Upper lobe of left lung (tissue), 6 donors: Measurements from ENCODE around the gene RASAL1. TPM values are rescaled to one million over a fixed set of nuclear protein-coding genes. Genes with fewer than 3 reads are reported as not detected.

ENCODE experiments used
- ATAC-seq, 2 donors: fragments of 200-7000 bp; cut with Tn5 transposase; one replicate each; pipeline ENCODE4 v1.9.1; 2022; ENCODE audit warnings: mild to moderate bottlenecking in 2 of 2, moderate library complexity in 2 of 2; ENCODE audit not compliant: low FRiP score in 2 of 2
- DNase-seq, 2 donors: peaks; one replicate each; pipeline ENCODE4 v3.0.0-alpha.2; 2019 to 2020
- H3K27ac ChIP-seq, 4 donors: fragments of 200-600 bp; sonication (generic); one replicate each; pipeline ENCODE4 v1.5.1; 2016 to 2019
- H3K27me3 ChIP-seq, 4 donors: fragments of 200-600 bp; sonication (generic); one replicate each; pipeline ENCODE4 v1.5.1; 2017 to 2019
- H3K36me3 ChIP-seq, 4 donors: fragments of 200-600 bp; sonication (generic); one replicate each; pipeline ENCODE4 v1.5.1; 2016 to 2019
- H3K4me1 ChIP-seq, 4 donors: fragments of 200-600 bp; sonication (generic); one replicate each; pipeline ENCODE4 v1.5.1; 2018 to 2019
- H3K4me3 ChIP-seq, 4 donors: fragments of 200-600 bp; sonication (generic); one replicate each; pipeline ENCODE4 v1.5.1; 2017 to 2019; ENCODE audit warnings: mild to moderate bottlenecking in 2 of 4, moderate library complexity in 1 of 4
- H3K9me3 ChIP-seq, 4 donors: fragments of 200-600 bp; sonication (generic); one replicate each; pipeline ENCODE4 v1.5.1; 2018 to 2019
- CTCF ChIP-seq, 6 experiments: fragments of 450-650 bp in 4 of 6; fragments of 200-600 bp in 2 of 6; sonication (generic) in 2 of 6; IDR thresholded peaks; one replicate each; pipeline ENCODE4 v1.5.1; 2016 to 2019; ENCODE audit warnings: antibody characterized with exemption in 6 of 6
- EP300 ChIP-seq, 4 donors: sonication (generic); formaldehyde crosslinking; IDR thresholded peaks; one replicate each; pipeline ENCODE4 v1.5.1; 2017; ENCODE audit warnings: antibody characterized with exemption in 4 of 4, control low read depth in 2 of 4
- POLR2A ChIP-seq, 4 donors: fragments of 450-650 bp; IDR thresholded peaks; one replicate each; pipeline ENCODE4 v1.5.1; 2016 to 2017; ENCODE audit warnings: antibody characterized with exemption in 4 of 4, mild to moderate bottlenecking in 2 of 4
- POLR2AphosphoS5 ChIP-seq, 2 donors: sonication (generic); formaldehyde crosslinking; IDR thresholded peaks; one replicate each; pipeline ENCODE4 v1.5.1; 2017; ENCODE audit warnings: antibody characterized with exemption in 2 of 2
- WGBS, 2 donors: methylation state at CpG; one replicate each; pipeline ENCODE4 v1.1.5; 2017 to 2018; 5-methylcytosine and 5-hydroxymethylcytosine counted together
- total RNA-seq, 6 donors: library from RNA; depleted of rRNA in 4 of 6; stranded (reverse); fragments of >200 nt in 4 of 6; gene quantifications; one replicate each; pipeline versions ENCODE4 v1.1.0 to v1.2.1, GENCODE V29; 2016 to 2021
- donor health status: DM: no; HTN: no; CAD: no; lungs with moderate emphysema.
- donor health status: DM: no; HTN: yes; CAD: no; lungs with severe emphysema.

RASAL1 gene
- total RNA-seq = 1 to 10 TPM in 1 of 6 donors, under 1 TPM in 2, not detected in 3; 0.27 to 4.2 (median 0.60) TPM

- WGBS, 2 donors = 0 to 3% methylated on average over 6 to 31 of the region's 68 CpGs
- Histone ChIP-seq H3K4me1 (peaks cover 0 to 14% (median 11%) of the 10 kb centered on the region in 4 donors), H3K27ac (no peak within 1 kb of the TSS), H3K27me3 (peaks cover 0 to 10% (median 0%) of the 10 kb centered on the region in 4 donors), H3K9me3 (no peaks in the 10 kb centered on the region), H3K36me3 (no peaks in the 10 kb centered on the region), H3K4me3 (peak within 1 kb of the TSS in 2 of 4 donors; percentile 2 to 5)
- DNase-seq = peak in 1 of 2 donors; percentile 89
- peak in 1 of 6 experiments; percentile 8 for TF ChIP-seq CTCF (IDR thresholded peaks at IDR 0.05)
- no peak for TF ChIP-seq POLR2A (IDR thresholded peaks at IDR 0.05)
- peak in 1 of 2 donors; percentile 37 for ATAC-seq
Observed at GRCh38 chr12:113135178-113136127, at the start of gene RASAL1. TSS of gene RASAL1 (minus strand) at chr12:113135761. CDS start at chr12:113135462, 299 bp downstream.

- Histone ChIP-seq H3K4me3 (peak overlapping the region; percentile 90 to 100 (median 98)), H3K27ac (peak overlapping the region; percentile 87 to 99 (median 98)), H3K4me1 (peaks cover 19 to 38% (median 25%) of the 10 kb centered on the region in 4 donors), H3K36me3 (peaks cover 4 to 14% (median 9%) of the 10 kb centered on the region in 4 donors), H3K27me3 (no peaks in the 10 kb centered on the region), H3K9me3 (no peaks in the 10 kb centered on the region)
- ATAC-seq = peak; percentile 92 to 96
- WGBS, 2 donors = 0% methylated on average over 19 of the region's 20 CpGs; no CpG with 5 or more reads in 1 of the 2 donors
- DNase-seq = peak; percentile 90 to 93
- TF ChIP-seq POLR2AphosphoS5 (IDR thresholded peaks at IDR 0.05) (peak in 1 of 2 donors; percentile 63), CTCF (IDR thresholded peaks at IDR 0.05) (no peak), POLR2A (IDR thresholded peaks at IDR 0.05) (no peak), EP300 (IDR thresholded peaks at IDR 0.05) (no peak)
Observed at GRCh38 chr12:113184900-113185179, 49.3 kb upstream of the RASAL1 start.

- Histone ChIP-seq H3K9me3 (no peaks in the 10 kb centered on the region), H3K4me1 (peaks cover 19 to 38% (median 25%) of the 10 kb centered on the region in 4 donors), H3K27me3 (no peaks in the 10 kb centered on the region), H3K36me3 (peaks cover 10 to 20% (median 13%) of the 10 kb centered on the region in 4 donors), H3K27ac (peak overlapping the region; percentile 87 to 99 (median 98)), H3K4me3 (peak overlapping the region; percentile 90 to 100 (median 98))
- ATAC-seq (peak; percentile 74 to 77), DNase-seq (peak in 1 of 2 donors; percentile 68)
- WGBS, 2 donors = 31 to 33% methylated on average over 24 to 26 of the region's 26 CpGs
- no peak for TF ChIP-seq CTCF (IDR thresholded peaks at IDR 0.05)
- TF ChIP-seq POLR2A (IDR thresholded peaks at IDR 0.05) = no peak
- TF ChIP-seq EP300 (IDR thresholded peaks at IDR 0.05) = no peak
- TF ChIP-seq POLR2AphosphoS5 (IDR thresholded peaks at IDR 0.05) = no peak
Observed at GRCh38 chr12:113184098-113184899, 48.7 kb upstream of the RASAL1 start.

- TF ChIP-seq POLR2AphosphoS5 (IDR thresholded peaks at IDR 0.05) (no peak), EP300 (IDR thresholded peaks at IDR 0.05) (no peak), CTCF (IDR thresholded peaks at IDR 0.05) (no peak), POLR2A (IDR thresholded peaks at IDR 0.05) (no peak)
- H3K9me3 ChIP-seq = no peaks in the 10 kb centered on the region
- H3K27ac ChIP-seq = no peak overlapping the region
- H3K4me3 ChIP-seq = no peak overlapping the region
- H3K27me3 ChIP-seq = no peaks in the 10 kb centered on the region
- peaks cover 19 to 38% (median 23%) of the 10 kb centered on the region in 4 donors for H3K4me1 ChIP-seq
- WGBS, 2 donors = 95 to 98% methylated on average over 11 of the region's 11 CpGs
- DNase-seq = no peak
- H3K36me3 ChIP-seq = peaks cover 17 to 32% (median 24%) of the 10 kb centered on the region in 4 donors
- ATAC-seq = no peak
Observed at GRCh38 chr12:113183030-113183589, 47.5 kb upstream of the RASAL1 start.
